DND-41 (cell line): ENCODE measurements around the gene SHOC2.

Experiments
- CTCF ChIP-seq: IDR thresholded peaks from 2 replicates; pipeline ENCODE4 v1.5.1; 2012; ENCODE audit warnings: borderline replicate concordance, low read length, moderate library complexity, mild to moderate bottlenecking; ENCODE audit not compliant: poor library complexity, severe bottlenecking; ENCODE audit errors: extremely low read depth
- EZH2 ChIP-seq: IDR thresholded peaks from 3 replicates; pipeline ENCODE4 v1.6.1; 2012; ENCODE audit warnings: borderline replicate concordance, low read depth, mild to moderate bottlenecking, moderate library complexity, low read length, inconsistent platforms; ENCODE audit not compliant: severe bottlenecking

- TF ChIP-seq CTCF (no peak), EZH2 (no peak)
Measured at GRCh38 chr10:110885932-110886674, 33.3 kb upstream of the SHOC2 start.
